Small intestine (tissue), 7 donors: ENCODE results near the gene CHST12. TPM values are rescaled to one million over a fixed set of nuclear protein-coding genes. Genes with fewer than 3 reads are reported as not detected.

Experiments used
- DNase-seq, 2 donors: peaks; one replicate each; pipeline versions ENCODE4 v3.0.0 to v3.0.0-alpha.2; 2013
- FAIRE-seq: peaks from 2 replicates; lab custom pipeline; 2012; peaks lifted over from hg19 to GRCh38; lab: Jason Lieb, UNC
- H3K27ac ChIP-seq, 3 donors: one replicate each; pipeline ENCODE4 v1.5.1; 2013; ENCODE audit warnings: low read length in 2 of 3, mild to moderate bottlenecking in 2 of 3, control low read depth in 1 of 3, inconsistent platforms in 1 of 3, low read depth in 1 of 3, moderate library complexity in 1 of 3
- H3K27me3 ChIP-seq, 3 donors: one replicate each; pipeline ENCODE4 v1.6.1; 2013; ENCODE audit warnings: low read length in 3 of 3, inconsistent platforms in 1 of 3; ENCODE audit not compliant: control insufficient read depth in 3 of 3, insufficient read depth in 3 of 3
- H3K36me3 ChIP-seq, 3 donors: one replicate each; pipeline ENCODE4 v1.6.1; 2013; ENCODE audit warnings: low read length in 3 of 3, inconsistent platforms in 1 of 3, low read depth in 1 of 3, mild to moderate bottlenecking in 1 of 3, moderate library complexity in 1 of 3; ENCODE audit not compliant: control insufficient read depth in 3 of 3, insufficient read depth in 2 of 3
- H3K4me1 ChIP-seq, 3 donors: one replicate each; pipeline ENCODE4 v1.6.1; 2013; ENCODE audit warnings: low read length in 2 of 3, inconsistent platforms in 1 of 3, low read depth in 1 of 3, mild to moderate bottlenecking in 1 of 3, moderate library complexity in 1 of 3; ENCODE audit not compliant: control insufficient read depth in 3 of 3, insufficient read depth in 2 of 3
- H3K4me3 ChIP-seq, 3 donors: one replicate each; pipeline ENCODE4 v1.5.1; 2013; ENCODE audit warnings: low read length in 3 of 3, control low read depth in 1 of 3, inconsistent platforms in 1 of 3, low read depth in 1 of 3, mild to moderate bottlenecking in 1 of 3, moderate library complexity in 1 of 3
- H3K9me3 ChIP-seq, 2 donors: one replicate each; pipeline ENCODE4 v1.6.1; 2013; ENCODE audit warnings: low read depth in 1 of 2, low read length in 1 of 2; ENCODE audit not compliant: control insufficient read depth in 2 of 2, insufficient read depth in 1 of 2
- WGBS, 3 donors: extraction: QIAGEN DNeasy Blood & Tissue Kit; methylation state at CpG; one replicate each; pipeline ENCODE4 v1.1.7; 2013; 5-methylcytosine and 5-hydroxymethylcytosine counted together
- polyA plus RNA-seq, 4 donors: library from polyadenylated mRNA; stranded (reverse) in 3 of 4; unstranded in 1 of 4; fragments of 200-250 nt in 3 of 4; fragments of 120-200 nt in 1 of 4; gene quantifications; one replicate each; pipeline versions ENCODE4 v1.2.1 to v1.2.3, GENCODE V29; 2013
- donor health status: healthy with polysubstance abuse.
- donor health status: control.
- donor health status: control.
- donor health status: Bipolar disorder and iron deficiency.
- donor health status: healthy.

CHST12 gene
- polyA plus RNA-seq, 4 donors: 1.8 to 10.9 (median 6.8) TPM

DNA sequence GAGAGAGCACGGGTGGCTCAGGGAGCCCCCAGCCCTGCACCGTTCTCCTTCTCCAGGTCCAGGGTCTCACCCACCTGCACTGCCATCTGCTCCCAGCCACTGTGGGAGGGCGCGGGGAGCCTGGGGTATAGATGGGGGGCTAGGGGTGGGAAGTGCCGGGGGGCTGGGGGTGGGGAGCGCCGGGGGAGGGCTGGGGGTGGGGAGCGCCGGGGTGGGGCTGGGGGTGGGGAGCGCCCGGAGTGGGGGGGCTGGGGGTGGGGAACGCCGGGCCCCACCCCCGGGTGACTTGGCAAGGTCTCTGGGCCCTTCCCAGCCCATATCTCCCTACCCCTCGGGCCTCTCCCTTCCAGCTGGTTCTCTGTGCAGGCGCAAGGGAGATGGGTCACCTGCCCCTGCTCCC, 72.9 kb downstream of the CHST12 start, which contains the start of gene GRIFIN:
Gene GRIFIN, minus strand, starts transcription at position 101 of the 400 bp plus-strand sequence. Its CDS starts 15 bp downstream, at position 86.
- Histone ChIP-seq H3K27ac (no peak within 1 kb of the TSS), H3K4me1 (peaks cover 2 to 15% (median 3%) of the 10 kb centered on the region in 3 donors), H3K9me3 (no peaks in the 10 kb centered on the region), H3K27me3 (peaks cover 0 to 3% (median 0%) of the 10 kb centered on the region in 3 donors), H3K4me3 (no peak within 1 kb of the TSS), H3K36me3 (no peaks in the 10 kb centered on the region)
- DNase-seq (no peak), FAIRE-seq (no peak)
- 26 to 70% (median 40%) methylated on average over 4 to 15 of the region's 16 CpGs for WGBS, 3 donors

DNA sequence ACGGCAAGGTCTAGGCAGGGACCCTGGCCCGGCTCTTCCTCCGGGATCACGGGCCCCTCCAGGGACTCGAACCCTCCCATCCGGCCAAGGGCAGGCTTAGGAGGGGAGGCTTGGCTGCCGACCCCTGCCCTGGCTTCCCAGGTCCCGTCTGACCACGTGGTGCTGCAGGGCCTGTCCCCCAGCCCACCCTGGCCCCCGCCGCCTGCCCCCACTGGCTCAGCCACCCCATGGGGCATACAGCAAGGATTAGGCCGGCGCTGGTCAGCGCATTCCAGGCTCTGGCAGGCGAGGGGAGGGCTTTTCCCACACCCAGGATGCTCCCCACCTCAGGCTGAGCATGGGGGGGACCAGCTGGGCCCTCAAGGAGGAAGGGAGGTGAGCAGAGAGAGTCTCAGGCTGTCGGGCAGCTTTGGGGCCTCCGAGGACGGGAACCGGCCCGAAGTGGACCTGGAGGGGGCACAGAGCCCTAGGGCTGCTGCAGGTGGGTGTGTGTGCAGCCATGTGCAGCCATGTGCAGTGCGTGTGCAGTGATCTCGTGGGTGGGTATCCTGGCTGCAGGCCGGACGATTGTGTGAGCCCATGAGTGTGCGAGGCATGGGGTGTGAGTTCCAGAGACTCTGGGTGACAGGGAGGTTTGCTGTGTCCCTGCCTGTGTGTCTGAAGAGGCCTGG, 73.5 kb downstream of the CHST12 start:
- DNase-seq (no peak), FAIRE-seq (no peak)
- Histone ChIP-seq H3K36me3 (no peaks in the 10 kb centered on the region), H3K27ac (no peak overlapping the region), H3K4me3 (no peak overlapping the region), H3K9me3 (no peaks in the 10 kb centered on the region), H3K27me3 (peaks cover 0 to 3% (median 0%) of the 10 kb centered on the region in 3 donors), H3K4me1 (peaks cover 2 to 15% (median 3%) of the 10 kb centered on the region in 3 donors)
- 57 to 78% (median 66%) methylated on average over 24 to 25 of the region's 25 CpGs for WGBS, 3 donors

DNA sequence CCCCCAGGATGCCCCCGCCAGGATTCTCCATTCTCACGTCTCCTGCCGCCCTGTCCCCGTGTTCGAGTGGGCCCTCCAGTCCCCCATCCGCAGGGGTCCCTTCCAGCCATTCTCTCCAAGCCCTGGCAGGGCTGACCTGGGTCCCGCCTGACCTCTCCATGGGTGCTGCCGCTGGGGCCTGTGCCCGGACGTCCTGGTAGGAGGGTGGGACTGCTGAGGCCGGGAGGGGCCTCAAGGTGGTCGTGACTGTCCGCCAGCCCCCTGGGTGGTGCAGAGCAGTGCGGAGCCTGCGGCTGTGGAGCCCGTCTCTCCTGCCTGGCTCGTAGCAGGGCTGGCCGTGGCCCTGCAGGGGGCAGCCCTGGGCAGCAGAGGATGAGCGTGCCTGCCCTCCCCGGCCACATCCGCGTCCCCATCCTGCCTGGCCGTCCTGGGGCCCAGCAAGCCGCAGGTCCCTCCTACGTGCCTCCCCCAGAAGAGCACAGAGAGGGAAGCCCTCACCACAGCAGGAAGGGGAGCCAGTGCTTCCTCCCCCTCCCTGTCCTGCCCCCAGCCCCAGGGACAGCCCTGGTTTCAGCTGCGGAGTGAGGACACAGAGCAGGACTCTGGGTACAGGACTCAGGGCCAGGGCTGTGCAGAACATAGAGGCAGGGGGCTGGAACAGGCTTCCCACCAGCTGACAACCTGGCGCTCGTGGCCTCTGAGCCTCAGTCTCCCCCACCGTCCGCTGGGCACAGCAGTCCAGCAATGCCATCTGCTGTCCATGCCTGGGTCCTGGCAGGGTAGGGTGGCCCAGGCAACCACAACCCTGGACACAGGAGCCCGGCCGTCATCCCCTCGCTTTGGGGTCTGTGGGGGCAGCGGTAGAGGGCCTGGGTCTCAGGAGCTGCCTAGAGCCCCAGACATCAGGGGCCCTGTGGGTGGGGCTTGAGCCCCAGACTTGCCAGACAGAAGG, 74.3 kb downstream of the CHST12 start:
- FAIRE-seq: no peak
- 28 to 39% (median 38%) methylated on average over 27 to 34 of the region's 34 CpGs for WGBS, 3 donors

DNA sequence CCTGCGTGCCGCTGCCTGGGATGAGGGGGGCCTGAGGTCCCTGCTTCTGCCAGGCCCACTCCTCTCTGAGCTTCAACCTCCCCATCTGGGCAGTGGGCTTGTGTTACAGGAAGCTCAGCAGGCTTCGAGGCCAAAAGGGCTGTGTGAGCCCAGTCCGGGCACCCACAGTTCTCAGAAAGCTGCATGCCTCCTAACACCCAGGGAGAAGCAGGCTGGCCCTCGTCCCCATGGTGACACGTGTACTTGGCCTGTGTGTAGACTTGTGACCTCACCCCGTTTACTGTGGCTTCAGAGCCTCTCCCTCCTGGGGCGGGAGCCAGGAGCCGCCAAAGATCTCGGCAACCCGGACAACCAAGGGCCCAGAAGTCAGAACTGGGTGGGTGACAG, 75.0 kb downstream of the CHST12 start:
- Histone ChIP-seq H3K27ac (no peak overlapping the region), H3K4me1 (peaks cover 2 to 15% (median 3%) of the 10 kb centered on the region in 3 donors), H3K4me3 (no peak overlapping the region), H3K9me3 (peaks cover 0 to 9% of the 10 kb centered on the region in 2 donors), H3K27me3 (peaks cover 0 to 3% (median 0%) of the 10 kb centered on the region in 3 donors), H3K36me3 (no peaks in the 10 kb centered on the region)
- peak; percentile 68 to 85 for DNase-seq
- FAIRE-seq: no peak
- WGBS, 3 donors: 22 to 44% (median 24%) methylated on average over 9 to 11 of the region's 11 CpGs

More for the DNA sequence above, 74.3 kb downstream of the CHST12 start:
- peak; percentile 65 to 73 for DNase-seq
- Histone ChIP-seq H3K36me3 (no peaks in the 10 kb centered on the region), H3K27me3 (peaks cover 0 to 3% (median 0%) of the 10 kb centered on the region in 3 donors), H3K9me3 (peaks cover 0 to 3% of the 10 kb centered on the region in 2 donors), H3K27ac (no peak overlapping the region), H3K4me3 (no peak overlapping the region), H3K4me1 (peaks cover 2 to 15% (median 3%) of the 10 kb centered on the region in 3 donors)

DNA sequence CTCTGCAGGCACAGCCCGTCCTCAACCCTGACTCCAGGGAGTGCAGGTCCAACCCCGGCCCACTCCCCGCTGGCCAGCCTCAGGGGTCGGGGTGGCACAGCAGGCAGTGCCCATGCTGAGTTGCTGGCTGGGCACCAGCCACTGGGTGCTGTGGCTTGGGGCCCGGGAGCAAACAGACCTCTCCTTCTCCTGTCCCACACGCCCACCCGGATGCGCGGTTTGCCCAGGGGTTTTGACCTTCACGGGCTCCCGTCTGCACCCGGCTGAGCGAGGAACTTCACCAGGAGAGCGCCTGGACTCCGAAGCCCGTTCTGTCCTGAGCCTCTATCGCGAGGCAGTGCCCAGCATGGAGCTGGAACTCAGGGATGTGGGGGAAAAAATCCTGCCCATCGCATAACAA, 75.4 kb downstream of the CHST12 start:
- no peak overlapping the region for H3K27ac ChIP-seq
- H3K27me3 ChIP-seq: peaks cover 0 to 3% (median 0%) of the 10 kb centered on the region in 3 donors
- H3K9me3 ChIP-seq: peaks cover 0 to 12% of the 10 kb centered on the region in 2 donors
- 20 to 76% (median 39%) methylated on average over 16 to 19 of the region's 19 CpGs for WGBS, 3 donors
- H3K36me3 ChIP-seq: no peaks in the 10 kb centered on the region
- H3K4me3 ChIP-seq: no peak overlapping the region
- FAIRE-seq (no peak), DNase-seq (no peak)
- peaks cover 2 to 15% (median 3%) of the 10 kb centered on the region in 3 donors for H3K4me1 ChIP-seq

DNA sequence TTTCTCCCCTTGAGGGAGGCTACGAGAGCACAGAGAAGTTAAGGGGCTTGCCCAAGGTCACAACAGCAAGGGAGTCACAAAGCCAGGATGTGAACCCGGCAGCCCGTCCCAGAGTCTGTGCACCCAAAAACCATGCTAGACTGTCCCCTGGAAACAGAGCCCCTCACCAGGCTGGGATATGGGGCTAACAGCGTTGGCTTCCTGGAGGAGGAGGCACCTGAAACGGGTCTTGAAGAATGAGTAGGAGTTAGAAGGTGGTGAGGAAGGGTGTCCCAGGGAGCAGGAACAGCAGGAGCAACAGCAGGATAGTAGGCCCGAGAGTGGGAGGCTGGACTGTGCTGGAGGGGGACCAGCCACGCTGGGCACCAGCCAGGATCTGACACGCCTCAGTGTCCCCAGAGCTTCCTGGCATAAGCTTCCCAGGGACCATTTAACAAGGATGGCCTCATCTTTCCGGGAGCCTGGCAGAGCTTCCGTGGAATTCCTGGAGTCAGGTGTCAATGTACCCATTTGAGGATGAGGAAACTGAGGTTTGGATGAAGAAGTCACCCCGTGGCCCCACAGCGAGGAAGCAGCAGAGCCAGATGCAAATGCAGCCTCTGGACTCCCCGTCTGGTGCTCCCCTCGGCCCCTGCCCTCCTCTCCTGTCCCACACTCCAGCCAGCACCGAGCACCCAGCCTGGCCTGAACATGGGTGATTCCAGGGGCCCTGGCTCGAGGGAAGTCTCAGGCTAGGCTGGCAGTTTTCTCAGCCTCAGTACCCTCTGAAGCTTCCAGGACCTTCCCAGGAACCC, 76.1 kb downstream of the CHST12 start:
- WGBS, 3 donors: 67 to 78% (median 77%) methylated on average over 16 of the region's 16 CpGs
- no peak for FAIRE-seq

DNA sequence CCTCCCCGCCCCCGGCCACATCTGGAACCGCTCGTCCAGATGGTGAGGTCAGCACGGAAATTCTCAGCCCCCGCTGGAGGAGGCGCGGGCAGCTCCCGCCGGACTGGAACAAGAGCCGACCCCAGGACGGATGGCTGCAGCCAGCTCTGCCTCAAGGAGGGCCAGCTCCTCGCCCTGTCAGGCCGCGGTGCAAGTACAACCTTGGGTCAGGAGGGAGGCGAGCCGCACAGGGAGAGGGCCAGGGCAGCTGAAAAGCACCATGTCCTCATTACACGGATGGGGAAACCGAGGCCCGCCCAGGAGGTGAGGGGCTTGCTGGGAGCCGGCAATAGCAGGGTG, 76.6 kb downstream of the CHST12 start:
- no peaks in the 10 kb centered on the region for H3K36me3 ChIP-seq
- peaks cover 2 to 15% (median 3%) of the 10 kb centered on the region in 3 donors for H3K4me1 ChIP-seq
- H3K27me3 ChIP-seq: peaks cover 0 to 3% (median 0%) of the 10 kb centered on the region in 3 donors
- H3K27ac ChIP-seq: no peak overlapping the region
- FAIRE-seq (no peak), DNase-seq (no peak)
- 57 to 76% (median 71%) methylated on average over 21 of the region's 21 CpGs for WGBS, 3 donors
- H3K4me3 ChIP-seq: no peak overlapping the region
- H3K9me3 ChIP-seq: peaks cover 0 to 12% of the 10 kb centered on the region in 2 donors

More for the DNA sequence above, 76.1 kb downstream of the CHST12 start:
- no peak overlapping the region for H3K4me3 ChIP-seq
- peaks cover 0 to 3% (median 0%) of the 10 kb centered on the region in 3 donors for H3K27me3 ChIP-seq
- H3K9me3 ChIP-seq: peaks cover 0 to 12% of the 10 kb centered on the region in 2 donors
- H3K36me3 ChIP-seq: no peaks in the 10 kb centered on the region
- H3K4me1 ChIP-seq: peaks cover 2 to 15% (median 3%) of the 10 kb centered on the region in 3 donors
- H3K27ac ChIP-seq: no peak overlapping the region
- no peak for DNase-seq
